LNCAP (cell line): ENCODE measurements around the gene HABP4.

Experiments used
- TF ChIP-seq, protein P1 (sequence below): fragments of 450-650 bp; IDR thresholded peaks from 2 replicates; pipeline ENCODE4 v1.5.1; 2017; ENCODE audit warnings: mild to moderate bottlenecking

Gene HABP4

GRCh38 chr9:96464426-96464825 is 14.5 kb downstream of the HABP4 start:
- TF ChIP-seq, protein P1, sequence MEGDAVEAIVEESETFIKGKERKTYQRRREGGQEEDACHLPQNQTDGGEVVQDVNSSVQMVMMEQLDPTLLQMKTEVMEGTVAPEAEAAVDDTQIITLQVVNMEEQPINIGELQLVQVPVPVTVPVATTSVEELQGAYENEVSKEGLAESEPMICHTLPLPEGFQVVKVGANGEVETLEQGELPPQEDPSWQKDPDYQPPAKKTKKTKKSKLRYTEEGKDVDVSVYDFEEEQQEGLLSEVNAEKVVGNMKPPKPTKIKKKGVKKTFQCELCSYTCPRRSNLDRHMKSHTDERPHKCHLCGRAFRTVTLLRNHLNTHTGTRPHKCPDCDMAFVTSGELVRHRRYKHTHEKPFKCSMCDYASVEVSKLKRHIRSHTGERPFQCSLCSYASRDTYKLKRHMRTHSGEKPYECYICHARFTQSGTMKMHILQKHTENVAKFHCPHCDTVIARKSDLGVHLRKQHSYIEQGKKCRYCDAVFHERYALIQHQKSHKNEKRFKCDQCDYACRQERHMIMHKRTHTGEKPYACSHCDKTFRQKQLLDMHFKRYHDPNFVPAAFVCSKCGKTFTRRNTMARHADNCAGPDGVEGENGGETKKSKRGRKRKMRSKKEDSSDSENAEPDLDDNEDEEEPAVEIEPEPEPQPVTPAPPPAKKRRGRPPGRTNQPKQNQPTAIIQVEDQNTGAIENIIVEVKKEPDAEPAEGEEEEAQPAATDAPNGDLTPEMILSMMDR, result no peak

GRCh38 chr9:96467784-96468183 is 17.8 kb downstream of the HABP4 start:
- TF ChIP-seq, protein P1, result no peak

DNA sequence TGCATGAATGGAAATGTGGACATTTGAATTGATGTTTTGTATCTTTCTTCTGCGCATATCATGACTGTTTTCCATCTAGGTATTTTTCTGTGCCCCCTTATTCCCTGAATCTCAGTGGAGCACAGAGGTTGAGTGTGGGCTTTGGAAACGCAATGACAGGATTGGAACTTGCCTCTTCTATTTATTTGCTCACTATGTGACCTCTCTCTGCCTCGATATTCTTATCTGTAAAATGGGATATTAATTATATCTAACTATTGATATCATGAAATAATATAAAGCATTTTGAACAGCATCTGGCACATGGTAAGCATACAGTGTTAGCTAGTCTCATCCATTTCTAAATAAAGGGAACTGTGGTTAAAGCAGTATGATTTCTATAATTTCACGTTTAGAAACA is 26.0 kb downstream of the HABP4 start:
- TF ChIP-seq, protein P1, result no peak

GRCh38 chr9:96476591-96476990 is 26.6 kb downstream of the HABP4 start:
- TF ChIP-seq, protein P1, result no peak

- TF ChIP-seq, protein P1, result no peak
Measured at GRCh38 chr9:96478829-96479371, 28.9 kb downstream of the HABP4 start.

- TF ChIP-seq, protein P1, result no peak
Measured at GRCh38 chr9:96480736-96481135, 30.8 kb downstream of the HABP4 start.

DNA sequence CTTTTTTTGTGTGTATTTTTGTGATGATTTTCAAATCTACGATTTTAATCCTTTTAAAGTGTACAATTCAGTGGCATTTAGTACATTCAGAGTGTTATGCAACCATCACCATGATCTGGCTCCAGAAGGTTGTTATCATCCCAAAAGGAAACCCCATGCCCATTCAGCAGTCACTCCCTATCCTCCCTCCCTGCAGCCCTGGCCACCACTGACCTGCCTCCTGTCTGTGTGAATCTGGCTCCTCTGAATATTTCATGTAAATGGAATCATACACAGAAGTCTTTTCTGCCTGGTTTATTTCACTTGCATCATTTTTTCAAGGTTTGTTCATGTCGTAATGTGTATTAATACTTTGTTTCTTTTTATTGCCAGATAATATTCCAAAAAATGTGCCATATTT is 32.5 kb downstream of the HABP4 start:
- TF ChIP-seq, protein P1, result no peak

- TF ChIP-seq, protein P1, result no peak
Measured at GRCh38 chr9:96483197-96483596, 33.2 kb downstream of the HABP4 start.
